Measurements from ENCODE around the gene RHBDD1.

RHBDD1 gene

DNA sequence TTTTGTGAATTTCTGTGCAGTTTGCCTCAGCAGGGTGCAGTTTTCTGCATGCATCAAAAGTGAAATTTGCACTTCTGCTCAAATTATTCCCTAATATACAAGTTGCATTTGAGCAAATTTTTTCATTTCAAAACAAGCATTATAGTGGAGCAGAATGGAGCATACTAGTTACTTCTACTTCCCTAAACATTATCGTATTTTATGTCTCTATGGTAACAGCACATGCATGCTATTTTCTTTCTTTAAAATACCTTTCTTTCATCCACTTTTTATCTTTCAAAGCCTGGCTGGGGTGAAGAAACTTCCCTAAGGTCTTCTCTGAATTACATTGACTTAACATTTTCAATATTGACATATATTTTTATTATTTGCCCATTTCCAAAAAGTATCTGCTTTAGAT is 11.2 kb downstream of the RHBDD1 start:
- DNase-seq: no peak

GRCh38 chr2:226847511-226847910 is 11.7 kb downstream of the RHBDD1 start:
- no peak for DNase-seq

DNA sequence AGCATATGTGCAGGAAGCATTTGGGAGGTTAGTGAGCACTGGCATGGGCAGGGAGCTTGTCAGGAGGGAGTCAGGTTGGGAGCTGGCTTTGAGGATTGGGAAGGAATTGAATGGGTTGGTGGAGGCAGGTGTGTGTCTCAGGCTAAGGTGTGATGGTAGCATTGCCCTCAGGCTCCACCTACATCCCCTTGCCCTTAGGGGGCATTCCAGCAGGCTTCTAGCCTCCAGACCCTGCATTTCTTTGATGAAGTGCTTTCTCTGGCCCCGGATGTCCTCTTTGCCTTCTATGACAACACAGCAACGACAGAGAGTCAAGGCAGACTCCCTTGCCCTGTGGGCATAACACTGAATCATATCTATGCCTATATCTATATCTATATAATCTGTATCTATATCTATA is 13.5 kb downstream of the RHBDD1 start:
- DNase-seq: no peak

DNA sequence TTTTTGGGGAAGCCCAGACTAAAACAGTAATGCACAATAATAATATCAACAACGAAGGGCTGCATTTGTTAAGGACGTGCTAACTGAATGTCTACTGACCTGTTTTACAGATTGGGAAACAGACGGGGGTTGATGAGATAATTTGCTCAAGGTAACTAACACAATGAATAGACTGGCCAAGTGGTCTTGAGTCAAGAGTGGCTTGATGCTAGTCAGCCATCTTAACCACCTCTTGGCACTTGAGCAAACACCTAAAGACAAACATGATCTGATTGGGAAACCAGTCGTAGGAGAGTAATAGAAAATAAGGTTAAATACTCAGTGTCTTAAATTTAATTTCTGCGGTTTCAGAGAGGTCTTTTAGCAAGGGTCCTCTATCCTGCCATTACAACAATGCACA is 14.2 kb downstream of the RHBDD1 start:
- no peak for DNase-seq

GRCh38 chr2:226855787-226856186 is 19.9 kb downstream of the RHBDD1 start:
- DNase-seq: no peak

GRCh38 chr2:226860087-226860486 is 24.2 kb downstream of the RHBDD1 start:
- no peak for DNase-seq

DNA sequence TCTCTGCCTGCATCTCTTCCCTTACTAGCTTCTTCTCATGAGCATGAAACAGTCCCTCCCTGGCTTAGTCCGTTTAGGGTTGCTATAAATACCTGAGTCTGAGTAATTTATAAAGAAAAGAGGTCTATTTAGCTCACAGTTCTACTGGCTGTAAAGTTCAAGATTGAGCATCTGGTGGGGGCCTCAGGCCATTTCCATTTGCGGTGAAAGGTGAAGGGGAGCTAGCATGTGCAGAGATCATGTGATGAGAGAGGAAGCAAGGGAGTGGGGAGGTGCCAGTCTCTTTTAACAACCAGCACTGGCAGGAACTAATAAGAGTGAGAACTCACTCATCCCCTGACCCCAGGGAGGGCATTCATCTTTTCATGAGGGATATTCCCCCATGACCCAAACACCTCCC is 26.8 kb downstream of the RHBDD1 start:
- no peak for DNase-seq

DNA sequence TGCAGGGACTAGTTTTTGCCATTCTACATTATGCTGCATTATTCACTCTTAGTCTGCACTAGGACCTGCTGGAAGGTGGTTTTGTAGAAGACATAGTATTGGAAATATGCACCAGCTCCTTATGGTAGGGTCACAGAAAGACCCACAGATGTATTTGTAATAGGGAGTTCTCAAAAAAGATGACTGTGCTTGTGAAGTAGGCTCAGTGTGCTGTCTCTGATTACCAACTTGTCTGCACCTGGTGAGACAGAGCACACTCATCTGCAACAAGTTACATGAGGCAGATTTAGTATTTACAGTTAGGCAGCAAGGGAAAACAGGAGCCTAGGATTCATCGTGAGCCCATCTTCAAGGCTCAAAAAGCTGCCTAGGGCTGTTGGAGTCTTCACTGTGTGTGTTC is 29.4 kb downstream of the RHBDD1 start:
- DNase-seq: no peak

DNA sequence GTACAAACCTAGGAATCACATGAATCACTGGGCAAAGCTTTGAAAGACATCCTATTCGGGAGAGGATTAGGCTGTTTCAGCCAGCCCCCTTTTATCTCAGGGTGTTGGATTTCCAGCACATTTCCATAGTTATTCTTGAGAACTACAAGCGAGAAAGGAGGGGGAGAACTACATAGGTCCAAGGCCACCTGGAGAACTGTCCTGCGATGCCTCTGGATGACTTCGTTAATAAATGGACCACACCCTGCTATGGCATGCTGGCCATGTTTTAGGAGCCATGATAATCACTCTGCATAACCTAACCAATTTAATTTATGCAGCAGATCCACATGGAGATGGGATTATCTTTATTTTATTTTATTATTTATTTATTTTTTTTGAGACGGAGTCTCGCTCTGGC is 29.9 kb downstream of the RHBDD1 start:
- DNase-seq: no peak

- no peak for DNase-seq
Measured at GRCh38 chr2:226868331-226869162, 32.7 kb downstream of the RHBDD1 start.

GRCh38 chr2:226869371-226869770 is 33.5 kb downstream of the RHBDD1 start:
- DNase-seq: no peak

- DNase-seq: no peak
Measured at GRCh38 chr2:226873051-226873620, 37.3 kb downstream of the RHBDD1 start.

GRCh38 chr2:226873826-226874225 is 38.0 kb downstream of the RHBDD1 start:
- DNase-seq: no peak

- no peak for DNase-seq
Measured at GRCh38 chr2:226874749-226875148, 38.9 kb downstream of the RHBDD1 start.

DNA sequence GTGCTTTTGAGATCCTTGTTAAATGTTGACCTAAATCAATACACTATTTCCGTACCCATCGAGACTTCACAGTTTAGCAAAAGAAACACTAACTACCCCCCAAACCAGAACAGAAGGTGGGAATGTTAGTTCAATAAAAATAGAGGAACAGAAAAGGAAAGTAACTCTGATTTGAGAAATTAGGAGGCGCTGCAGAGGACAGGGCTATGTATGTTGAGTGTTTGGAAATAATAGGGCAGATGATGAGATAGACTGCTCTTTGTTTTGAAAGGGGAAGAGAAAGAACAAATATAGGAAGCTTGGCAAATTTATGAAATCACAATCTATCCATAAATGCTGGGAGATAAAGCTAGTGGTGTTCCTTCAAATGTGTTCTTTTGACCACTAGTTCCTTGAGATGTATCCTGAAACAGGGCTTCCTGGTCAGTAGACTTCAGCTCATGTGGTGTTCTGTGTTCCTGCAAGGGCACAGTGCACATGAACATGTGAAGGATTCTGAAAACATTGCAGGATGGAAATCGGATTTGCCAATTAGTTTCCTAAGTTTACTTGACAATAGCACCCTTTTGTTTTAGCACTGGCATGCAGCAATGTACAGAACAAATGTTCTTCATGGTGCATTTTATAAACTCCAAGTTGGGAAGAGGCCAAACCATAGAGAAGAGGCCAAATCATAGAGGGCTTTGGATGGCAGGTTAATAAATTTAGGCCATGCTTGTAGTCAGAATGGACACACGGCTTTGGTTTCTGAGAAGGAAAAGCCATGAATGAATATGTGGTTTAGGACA is 39.8 kb downstream of the RHBDD1 start:
- no peak for DNase-seq

- no peak for DNase-seq
Measured at GRCh38 chr2:226877491-226877890, 41.6 kb downstream of the RHBDD1 start.

DNA sequence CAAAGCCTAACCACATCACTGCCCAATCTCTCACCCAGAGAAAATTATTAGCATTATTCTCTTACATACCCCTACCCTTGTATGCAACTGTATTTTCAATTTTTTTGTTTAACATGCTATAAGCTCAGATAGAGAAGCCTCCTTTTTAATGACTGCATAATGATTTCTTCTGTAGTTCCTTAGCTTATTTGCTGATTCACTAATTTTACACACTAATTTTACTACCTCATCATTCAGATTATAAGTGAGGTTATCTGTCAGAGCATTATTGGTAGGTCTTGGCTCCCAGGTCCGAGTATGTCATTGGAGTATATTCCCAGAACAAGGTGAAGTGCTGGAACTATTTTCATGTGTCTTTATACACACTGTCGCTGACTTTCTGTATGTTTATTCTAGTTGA is 45.4 kb downstream of the RHBDD1 start:
- no peak for DNase-seq

DNA sequence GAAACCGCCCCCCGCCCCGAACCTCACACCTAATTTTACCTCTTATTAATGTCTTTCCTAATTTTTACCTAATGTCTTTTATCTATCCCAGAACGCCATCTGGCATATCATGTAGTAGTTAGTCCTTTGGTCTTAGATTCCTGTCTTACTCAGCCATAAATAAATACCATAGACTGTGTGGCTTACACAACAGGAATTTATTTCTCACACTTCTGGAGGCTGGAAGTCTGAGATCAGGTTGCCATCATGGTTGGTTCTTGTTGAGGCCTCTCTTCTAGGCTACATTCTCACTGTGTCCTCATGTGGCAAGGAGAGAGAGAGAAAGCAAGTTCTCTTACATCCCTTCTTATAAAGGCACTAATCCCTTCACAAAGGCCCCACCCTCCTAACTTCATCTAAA is 46.8 kb downstream of the RHBDD1 start:
- DNase-seq: no peak

DNA sequence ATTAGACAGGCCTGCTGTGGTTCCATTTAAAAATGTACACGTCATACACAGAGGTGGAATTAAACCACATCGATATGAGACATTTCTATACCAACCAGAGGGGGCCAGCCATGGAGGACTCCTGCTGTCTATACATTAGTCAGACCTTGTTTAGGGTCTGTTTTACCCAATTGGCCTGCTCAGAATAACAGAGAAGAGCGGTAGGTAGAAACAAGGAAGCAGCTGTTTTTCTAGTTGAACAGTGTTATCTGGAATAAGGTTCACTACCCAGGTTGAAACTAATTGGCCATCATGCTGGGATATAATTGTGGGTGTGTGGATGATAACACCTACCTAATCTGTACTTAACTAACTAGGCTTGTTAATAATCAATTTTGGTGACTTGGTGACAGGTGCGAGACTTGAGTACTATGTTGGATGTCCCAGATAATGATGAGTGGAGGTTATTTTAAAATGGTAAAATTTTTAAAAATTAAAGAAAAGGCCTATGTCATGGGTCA is 47.5 kb downstream of the RHBDD1 start:
- DNase-seq: no peak

DNA sequence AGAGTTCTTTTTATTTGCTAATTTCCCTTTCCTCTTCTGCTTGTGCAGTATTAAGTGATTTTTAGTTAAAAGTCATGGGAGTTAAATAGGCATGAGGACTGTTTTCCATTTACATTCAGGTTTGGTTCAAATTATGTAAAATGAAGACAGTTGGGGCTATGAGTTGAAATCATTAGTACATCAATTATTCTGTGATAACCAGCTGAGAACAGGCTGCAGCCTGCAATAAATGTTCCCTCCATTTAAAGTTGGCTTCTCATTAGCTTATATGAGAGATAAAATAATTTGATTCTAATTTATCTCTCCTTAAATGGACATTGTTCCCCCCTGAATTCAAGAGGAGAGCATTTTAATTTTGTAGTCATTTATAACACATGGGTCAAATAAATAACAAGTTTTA is 48.3 kb downstream of the RHBDD1 start:
- no peak for DNase-seq

- no peak for DNase-seq
Measured at GRCh38 chr2:226885769-226886435, 50.0 kb downstream of the RHBDD1 start.

GRCh38 chr2:226887940-226888339 is 52.1 kb downstream of the RHBDD1 start:
- DNase-seq: no peak

DNA sequence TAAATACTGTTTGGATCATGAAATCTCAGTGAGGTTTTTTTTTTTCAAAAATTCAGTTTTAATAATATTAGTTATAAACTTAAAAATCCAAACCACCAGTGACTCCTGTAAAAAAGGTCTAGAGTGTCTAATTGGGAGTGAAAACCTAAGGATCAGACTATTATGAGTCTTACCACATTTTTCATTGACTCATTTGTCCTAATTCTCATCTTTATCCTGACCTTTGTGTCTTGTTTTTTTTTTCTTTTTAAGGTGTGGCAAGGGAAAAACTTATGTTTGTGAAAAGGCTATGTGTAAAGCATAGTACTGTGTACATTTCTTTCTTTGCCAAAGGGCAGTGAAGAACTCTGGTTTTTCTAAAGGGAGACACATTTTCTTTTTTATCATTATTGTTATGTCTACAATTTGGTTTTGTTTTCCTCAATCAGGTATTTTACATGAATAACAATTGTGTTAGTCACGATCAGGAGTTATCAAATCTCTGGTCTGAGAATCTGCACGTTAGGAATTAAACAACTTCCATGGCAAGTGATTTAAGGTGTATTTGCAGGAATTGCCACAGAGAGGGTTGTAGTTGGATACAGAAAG is 52.6 kb downstream of the RHBDD1 start:
- no peak for DNase-seq

All from stimulated activated naive CD4-positive, alpha-beta T cell (primary cell).